ENCODE data around the gene STAT5A. TPM values are rescaled to one million over a fixed set of nuclear protein-coding genes. Genes with fewer than 3 reads are reported as not detected.

Gene STAT5A
- total RNA-seq, 1 donor from 2014 or later: 0.77 TPM

DNA sequence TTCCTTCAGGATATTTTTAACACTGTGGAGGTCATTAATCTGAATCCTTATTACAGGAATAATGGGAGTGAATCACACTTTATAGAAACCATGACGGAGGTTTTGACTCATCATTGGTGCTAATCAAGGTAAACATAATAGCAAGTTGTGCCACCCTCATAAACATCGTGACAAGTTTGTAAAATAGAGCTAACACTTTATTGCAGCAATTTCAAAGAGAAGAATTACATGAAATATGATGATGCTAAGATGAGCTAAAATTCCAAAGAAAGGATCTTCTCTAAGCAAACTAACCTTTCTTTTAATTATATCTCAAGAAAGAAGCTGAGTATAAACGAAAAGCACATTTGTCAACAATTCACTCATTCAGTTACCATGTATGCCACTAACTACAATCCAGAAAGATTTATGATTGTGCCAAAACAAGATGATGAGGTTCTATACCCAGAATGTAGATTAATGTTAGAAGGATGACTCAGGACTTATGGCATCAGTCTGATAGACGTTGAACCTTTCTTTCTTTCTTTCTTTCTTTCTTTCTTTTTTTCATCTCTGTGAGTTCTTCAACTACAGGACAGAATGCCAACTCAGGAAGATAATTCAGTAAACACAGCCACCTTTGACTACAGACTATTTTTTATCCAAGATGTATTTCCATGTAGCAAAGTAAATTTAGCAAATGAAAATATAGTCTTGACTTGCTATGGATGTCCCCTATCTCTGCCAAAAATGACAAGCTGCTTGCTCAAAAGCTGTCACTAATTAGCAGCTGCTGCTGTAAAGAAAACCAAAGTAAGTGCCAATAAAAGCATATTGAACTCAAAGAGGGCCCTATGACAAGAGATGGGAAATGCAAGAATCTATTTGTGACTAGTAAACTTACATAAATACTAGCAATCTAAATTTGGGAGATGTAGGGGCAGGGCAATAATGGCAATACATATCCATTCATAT lies 35.4 kb upstream of the STAT5A start:
- Histone ChIP-seq H3K79me2 (ENCODE audit: insufficient read depth, low read length) (peaks cover 77% of the 10 kb centered on the region), H2AFZ (ENCODE audit: low read depth, low read length) (no peak overlapping the region), H3K27me3 (ENCODE audit: insufficient read depth, low read length) (no peaks in the 10 kb centered on the region), H3K4me1 (ENCODE audit: insufficient read depth, low read length) (peaks cover 34% of the 10 kb centered on the region), H3K4me2 (ENCODE audit: low read length) (peak overlapping the region; percentile 47), H3K9me3 (ENCODE audit: insufficient read depth, low read depth, low read length) (no peaks in the 10 kb centered on the region), H3K27ac (ENCODE audit: low read depth, low read length) (peak overlapping the region; percentile 74), H3K4me3 (ENCODE audit: insufficient read depth, low read depth, low read length) (no peak overlapping the region), H3K36me3 (ENCODE audit: insufficient read depth, low read length) (no peaks in the 10 kb centered on the region), H3K9ac (ENCODE audit: low read length) (peak overlapping the region; percentile 31), H4K20me1 (ENCODE audit: insufficient read depth, low read length) (peaks cover 11% of the 10 kb centered on the region)
- Mint-ChIP-seq H3K27me3 (ENCODE audit: low read depth, unreplicated experiment) (no peaks in the 10 kb centered on the region), H3K27ac (ENCODE audit: unreplicated experiment) (no peak overlapping the region), H3K4me3 (ENCODE audit: unreplicated experiment) (no peak overlapping the region), H3K36me3 (ENCODE audit: low read depth, unreplicated experiment) (no peaks in the 10 kb centered on the region), H3K4me1 (ENCODE audit: low read depth, unreplicated experiment) (peaks cover 5% of the 10 kb centered on the region), H3K9me3 (ENCODE audit: unreplicated experiment) (no peaks in the 10 kb centered on the region)
- no peak for TF ChIP-seq EZH2 (IDR thresholded peaks at IDR 0.05; ENCODE audit: insufficient read depth, low read length)
- TF ChIP-seq, protein P1, sequence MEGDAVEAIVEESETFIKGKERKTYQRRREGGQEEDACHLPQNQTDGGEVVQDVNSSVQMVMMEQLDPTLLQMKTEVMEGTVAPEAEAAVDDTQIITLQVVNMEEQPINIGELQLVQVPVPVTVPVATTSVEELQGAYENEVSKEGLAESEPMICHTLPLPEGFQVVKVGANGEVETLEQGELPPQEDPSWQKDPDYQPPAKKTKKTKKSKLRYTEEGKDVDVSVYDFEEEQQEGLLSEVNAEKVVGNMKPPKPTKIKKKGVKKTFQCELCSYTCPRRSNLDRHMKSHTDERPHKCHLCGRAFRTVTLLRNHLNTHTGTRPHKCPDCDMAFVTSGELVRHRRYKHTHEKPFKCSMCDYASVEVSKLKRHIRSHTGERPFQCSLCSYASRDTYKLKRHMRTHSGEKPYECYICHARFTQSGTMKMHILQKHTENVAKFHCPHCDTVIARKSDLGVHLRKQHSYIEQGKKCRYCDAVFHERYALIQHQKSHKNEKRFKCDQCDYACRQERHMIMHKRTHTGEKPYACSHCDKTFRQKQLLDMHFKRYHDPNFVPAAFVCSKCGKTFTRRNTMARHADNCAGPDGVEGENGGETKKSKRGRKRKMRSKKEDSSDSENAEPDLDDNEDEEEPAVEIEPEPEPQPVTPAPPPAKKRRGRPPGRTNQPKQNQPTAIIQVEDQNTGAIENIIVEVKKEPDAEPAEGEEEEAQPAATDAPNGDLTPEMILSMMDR (IDR thresholded peaks at IDR 0.05; ENCODE audit: insufficient read depth, low read depth, low read length): no peak
- DNase-seq (ENCODE audit: low read depth): peak; percentile 60
- FAIRE-seq: no peak

DNA sequence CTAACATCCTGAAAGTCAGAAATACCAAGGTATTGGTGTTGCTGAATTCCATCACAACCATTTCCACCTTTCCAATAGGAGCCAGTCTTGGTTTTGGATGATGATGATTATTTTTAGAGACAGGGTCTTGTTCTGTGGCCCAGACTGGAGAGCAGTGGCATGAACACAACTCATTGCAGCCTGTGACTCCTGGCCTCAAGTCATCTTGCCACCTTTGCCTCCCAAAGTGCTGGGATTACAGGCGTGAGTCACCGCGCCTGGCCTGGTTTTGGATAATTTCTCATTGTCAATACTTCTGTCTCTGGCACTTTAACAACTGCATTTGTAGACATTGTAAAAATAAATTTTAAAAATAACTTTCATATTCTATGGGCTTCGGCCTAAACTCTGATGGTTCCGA lies 34.7 kb upstream of the STAT5A start:
- Mint-ChIP-seq H3K27ac (ENCODE audit: unreplicated experiment) (no peak overlapping the region), H3K36me3 (ENCODE audit: low read depth, unreplicated experiment) (no peaks in the 10 kb centered on the region), H3K27me3 (ENCODE audit: low read depth, unreplicated experiment) (no peaks in the 10 kb centered on the region), H3K4me1 (ENCODE audit: low read depth, unreplicated experiment) (peaks cover 5% of the 10 kb centered on the region), H3K4me3 (ENCODE audit: unreplicated experiment) (no peak overlapping the region), H3K9me3 (ENCODE audit: unreplicated experiment) (no peaks in the 10 kb centered on the region)
- no peak overlapping the region for H3K4me3 ChIP-seq (ENCODE audit: insufficient read depth, low read depth, low read length)
- peaks cover 11% of the 10 kb centered on the region for H4K20me1 ChIP-seq (ENCODE audit: insufficient read depth, low read length)
- H2AFZ ChIP-seq (ENCODE audit: low read depth, low read length): no peak overlapping the region
- peak overlapping the region; percentile 31 for H3K9ac ChIP-seq (ENCODE audit: low read length)
- TF ChIP-seq, protein P1 (IDR thresholded peaks at IDR 0.05; ENCODE audit: insufficient read depth, low read depth, low read length): no peak
- no peak for TF ChIP-seq EZH2 (IDR thresholded peaks at IDR 0.05; ENCODE audit: insufficient read depth, low read length)
- no peaks in the 10 kb centered on the region for H3K27me3 ChIP-seq (ENCODE audit: insufficient read depth, low read length)
- peak overlapping the region; percentile 47 for H3K4me2 ChIP-seq (ENCODE audit: low read length)
- H3K79me2 ChIP-seq (ENCODE audit: insufficient read depth, low read length): peaks cover 77% of the 10 kb centered on the region
- peaks cover 32% of the 10 kb centered on the region for H3K4me1 ChIP-seq (ENCODE audit: insufficient read depth, low read length)
- H3K27ac ChIP-seq (ENCODE audit: low read depth, low read length): peak overlapping the region; percentile 74
- no peak for FAIRE-seq
- H3K36me3 ChIP-seq (ENCODE audit: insufficient read depth, low read length): no peaks in the 10 kb centered on the region
- DNase-seq (ENCODE audit: low read depth): peak; percentile 47
- H3K9me3 ChIP-seq (ENCODE audit: insufficient read depth, low read depth, low read length): no peaks in the 10 kb centered on the region

DNA sequence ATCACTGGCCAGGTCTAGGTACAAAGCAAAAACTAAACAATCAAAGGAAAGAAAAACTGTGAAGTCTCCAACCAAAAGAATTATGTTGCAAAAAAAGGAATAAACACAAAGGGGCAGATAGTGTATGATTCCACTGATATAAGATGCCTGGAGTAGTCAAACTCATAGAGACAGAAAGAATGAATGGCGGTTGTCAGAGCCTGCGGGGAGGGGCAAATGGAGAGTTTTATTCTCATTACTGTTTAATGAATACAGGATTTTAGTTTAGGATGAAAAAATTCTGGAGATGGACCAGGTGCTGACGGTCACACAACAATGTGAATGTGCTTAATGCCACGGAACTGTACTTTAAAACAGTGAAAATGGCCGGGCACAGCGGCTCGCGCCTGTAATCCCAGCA lies 32.9 kb upstream of the STAT5A start:
- H3K9ac ChIP-seq (ENCODE audit: low read length): peak overlapping the region; percentile 11
- TF ChIP-seq, protein P1 (IDR thresholded peaks at IDR 0.05; ENCODE audit: insufficient read depth, low read depth, low read length): no peak
- no peak for TF ChIP-seq EZH2 (IDR thresholded peaks at IDR 0.05; ENCODE audit: insufficient read depth, low read length)
- peaks cover 77% of the 10 kb centered on the region for H3K79me2 ChIP-seq (ENCODE audit: insufficient read depth, low read length)

More for the DNA sequence above, 32.9 kb upstream of the STAT5A start:
- Mint-ChIP-seq H3K36me3 (ENCODE audit: low read depth, unreplicated experiment) (no peaks in the 10 kb centered on the region), H3K27ac (ENCODE audit: unreplicated experiment) (no peak overlapping the region), H3K27me3 (ENCODE audit: low read depth, unreplicated experiment) (no peaks in the 10 kb centered on the region), H3K4me1 (ENCODE audit: low read depth, unreplicated experiment) (peaks cover 5% of the 10 kb centered on the region), H3K4me3 (ENCODE audit: unreplicated experiment) (no peak overlapping the region), H3K9me3 (ENCODE audit: unreplicated experiment) (no peaks in the 10 kb centered on the region)
- DNase-seq (ENCODE audit: low read depth) (no peak), FAIRE-seq (no peak)
- Histone ChIP-seq H3K27ac (ENCODE audit: low read depth, low read length) (peak overlapping the region; percentile 74), H3K4me1 (ENCODE audit: insufficient read depth, low read length) (peaks cover 29% of the 10 kb centered on the region), H3K9me3 (ENCODE audit: insufficient read depth, low read depth, low read length) (no peaks in the 10 kb centered on the region), H3K4me2 (ENCODE audit: low read length) (peak overlapping the region; percentile 42), H2AFZ (ENCODE audit: low read depth, low read length) (no peak overlapping the region), H4K20me1 (ENCODE audit: insufficient read depth, low read length) (peaks cover 11% of the 10 kb centered on the region), H3K27me3 (ENCODE audit: insufficient read depth, low read length) (no peaks in the 10 kb centered on the region), H3K36me3 (ENCODE audit: insufficient read depth, low read length) (no peaks in the 10 kb centered on the region), H3K4me3 (ENCODE audit: insufficient read depth, low read depth, low read length) (no peak overlapping the region)

All from astrocyte (in vitro differentiated cells and primary cell).